Progenitor cell of endocrine pancreas (in vitro differentiated cells): ENCODE data around the gene ECHS1. TPM values are rescaled to one million over a fixed set of nuclear protein-coding genes. Genes with fewer than 3 reads are reported as not detected.
A peak's percentile ranks its signal among the peaks of the same experiment; 100 is the strongest.

Experiments
- DNase-seq: peaks from one replicate; pipeline ENCODE4 v3.0.0; 2021; ENCODE audit warnings: low spot score; ENCODE audit not compliant: unreplicated experiment
- H3K27ac Mint-ChIP-seq: 2 replicates; pipeline ENCODE4 v1.8.0; 2021; ENCODE audit warnings: mild to moderate bottlenecking, moderate library complexity, mixed read lengths
- H3K27me3 Mint-ChIP-seq: 2 replicates; pipeline ENCODE4 v1.8.0; 2021; ENCODE audit warnings: mixed read lengths
- H3K36me3 Mint-ChIP-seq: 2 replicates; pipeline ENCODE4 v1.8.0; 2022; ENCODE audit warnings: mixed read lengths; ENCODE audit not compliant: insufficient read depth
- H3K4me1 Mint-ChIP-seq: 2 replicates; pipeline ENCODE4 v1.8.0; 2021; ENCODE audit warnings: low read depth, mixed read lengths
- H3K4me3 Mint-ChIP-seq: 2 replicates; pipeline ENCODE4 v1.8.0; 2021; ENCODE audit warnings: low read depth, mild to moderate bottlenecking, moderate library complexity, mixed read lengths
- H3K9me3 Mint-ChIP-seq: 2 replicates; pipeline ENCODE4 v1.8.0; 2021; ENCODE audit warnings: low read depth, mixed read lengths
- total RNA-seq: library from RNA; stranded (reverse); gene quantifications from 2 replicates; pipeline ENCODE4 v1.2.1, GENCODE V29; 2021
- TF ChIP-seq, protein P1 (sequence below): fragments of 200-600 bp; sonication (generic); IDR thresholded peaks from one replicate; pipeline ENCODE4 v1.5.0; 2021; ENCODE audit warnings: antibody characterized with exemption, mild to moderate bottlenecking; ENCODE audit not compliant: unreplicated experiment

The ECHS1 gene
- total RNA-seq, 1 donor from 2014 or later, result 91.4 TPM

- H3K36me3 Mint-ChIP-seq, result peaks cover 11% of the 10 kb centered on the region
Measured at GRCh38 chr10:133364645-133365431, 8.3 kb downstream of the ECHS1 start.

GRCh38 chr10:133362846-133363245 lies 10.3 kb downstream of the ECHS1 start:
- peaks cover 6% of the 10 kb centered on the region for H3K4me1 Mint-ChIP-seq
- H3K27me3 Mint-ChIP-seq, result no peaks in the 10 kb centered on the region
- no peak overlapping the region for H3K27ac Mint-ChIP-seq
- no peak overlapping the region for H3K4me3 Mint-ChIP-seq
- peaks cover 8% of the 10 kb centered on the region for H3K36me3 Mint-ChIP-seq
- DNase-seq, result no peak
- TF ChIP-seq, protein P1, sequence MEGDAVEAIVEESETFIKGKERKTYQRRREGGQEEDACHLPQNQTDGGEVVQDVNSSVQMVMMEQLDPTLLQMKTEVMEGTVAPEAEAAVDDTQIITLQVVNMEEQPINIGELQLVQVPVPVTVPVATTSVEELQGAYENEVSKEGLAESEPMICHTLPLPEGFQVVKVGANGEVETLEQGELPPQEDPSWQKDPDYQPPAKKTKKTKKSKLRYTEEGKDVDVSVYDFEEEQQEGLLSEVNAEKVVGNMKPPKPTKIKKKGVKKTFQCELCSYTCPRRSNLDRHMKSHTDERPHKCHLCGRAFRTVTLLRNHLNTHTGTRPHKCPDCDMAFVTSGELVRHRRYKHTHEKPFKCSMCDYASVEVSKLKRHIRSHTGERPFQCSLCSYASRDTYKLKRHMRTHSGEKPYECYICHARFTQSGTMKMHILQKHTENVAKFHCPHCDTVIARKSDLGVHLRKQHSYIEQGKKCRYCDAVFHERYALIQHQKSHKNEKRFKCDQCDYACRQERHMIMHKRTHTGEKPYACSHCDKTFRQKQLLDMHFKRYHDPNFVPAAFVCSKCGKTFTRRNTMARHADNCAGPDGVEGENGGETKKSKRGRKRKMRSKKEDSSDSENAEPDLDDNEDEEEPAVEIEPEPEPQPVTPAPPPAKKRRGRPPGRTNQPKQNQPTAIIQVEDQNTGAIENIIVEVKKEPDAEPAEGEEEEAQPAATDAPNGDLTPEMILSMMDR, result no peak
- H3K9me3 Mint-ChIP-seq, result no peaks in the 10 kb centered on the region

More at GRCh38 chr10:133364645-133365431, 8.3 kb downstream of the ECHS1 start:
- TF ChIP-seq, protein P1, result no peak
- no peak for DNase-seq
- H3K27me3 Mint-ChIP-seq, result no peaks in the 10 kb centered on the region
- H3K4me3 Mint-ChIP-seq, result no peak overlapping the region
- peak overlapping the region; percentile 13 for H3K27ac Mint-ChIP-seq
- peaks cover 5% of the 10 kb centered on the region for H3K4me1 Mint-ChIP-seq
- no peaks in the 10 kb centered on the region for H3K9me3 Mint-ChIP-seq

- H3K4me3 Mint-ChIP-seq, result no peak overlapping the region
- DNase-seq, result no peak
- H3K27ac Mint-ChIP-seq, result no peak overlapping the region
- H3K27me3 Mint-ChIP-seq, result no peaks in the 10 kb centered on the region
- peaks cover 6% of the 10 kb centered on the region for H3K4me1 Mint-ChIP-seq
- H3K9me3 Mint-ChIP-seq, result no peaks in the 10 kb centered on the region
- TF ChIP-seq, protein P1, result no peak
- peaks cover 8% of the 10 kb centered on the region for H3K36me3 Mint-ChIP-seq
Measured at GRCh38 chr10:133361773-133362441, 11.2 kb downstream of the ECHS1 start.

- TF ChIP-seq, protein P1, result no peak
- Mint-ChIP-seq H3K27ac (no peak overlapping the region), H3K4me3 (no peak overlapping the region), H3K9me3 (no peaks in the 10 kb centered on the region), H3K27me3 (no peaks in the 10 kb centered on the region), H3K4me1 (peaks cover 6% of the 10 kb centered on the region), H3K36me3 (peaks cover 8% of the 10 kb centered on the region)
- no peak for DNase-seq
Measured at GRCh38 chr10:133361227-133361626, 11.9 kb downstream of the ECHS1 start.

DNA sequence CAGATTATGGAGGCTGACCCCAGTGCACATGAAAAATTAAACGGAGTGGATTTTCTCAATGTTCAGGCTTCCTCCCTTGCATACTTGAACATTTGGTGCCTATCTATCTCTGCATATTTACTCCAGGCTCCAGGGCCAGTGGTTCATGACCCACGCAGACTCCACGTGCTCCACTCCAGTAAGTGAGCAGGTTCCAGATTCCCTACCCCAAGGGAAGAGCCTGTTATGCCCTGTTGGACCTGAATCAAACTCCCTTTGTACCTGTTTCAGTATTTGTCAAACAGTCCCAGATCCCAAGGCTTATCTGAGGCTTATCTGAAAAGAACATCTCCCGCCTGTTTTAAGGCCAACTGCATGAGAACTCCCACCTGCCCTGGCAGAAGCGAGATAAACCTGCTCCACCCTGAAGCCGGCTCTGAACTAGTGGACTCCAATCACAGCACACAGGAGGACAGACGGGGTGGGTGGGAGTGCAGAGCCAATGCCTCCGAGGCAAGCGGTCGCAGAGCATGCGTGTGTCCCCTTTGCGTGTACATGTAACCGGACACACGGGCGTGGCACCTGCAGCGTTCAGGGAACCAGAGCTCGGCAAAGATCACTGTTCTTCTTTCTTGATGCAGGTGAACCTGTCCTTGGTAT lies 13.1 kb downstream of the ECHS1 start:
- Mint-ChIP-seq H3K36me3 (peaks cover 8% of the 10 kb centered on the region), H3K4me3 (no peak overlapping the region), H3K4me1 (peaks cover 6% of the 10 kb centered on the region), H3K9me3 (no peaks in the 10 kb centered on the region), H3K27me3 (no peaks in the 10 kb centered on the region), H3K27ac (no peak overlapping the region)
- no peak for DNase-seq
- TF ChIP-seq, protein P1, result no peak
